OCI-M2 (cell line): ENCODE measurements around the gene KRTAP19-8.

ENCODE experiments used
- DNase-seq: peaks from one replicate; lab custom pipeline; 2025; ENCODE audit not compliant: unreplicated experiment; lab: John Stamatoyannopoulos, UW

The KRTAP19-8 gene, protein sequence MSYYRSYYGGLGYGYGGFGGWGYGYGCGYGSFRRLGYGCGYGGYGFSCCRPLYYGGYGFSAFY

GRCh38 chr21:31038376-31038775 lies at the start of gene KRTAP19-8:
KRTAP19-8 (minus strand) TSS chr21:31038476; CDS start chr21:31038443, 33 bp downstream.
- no peak for DNase-seq

DNA sequence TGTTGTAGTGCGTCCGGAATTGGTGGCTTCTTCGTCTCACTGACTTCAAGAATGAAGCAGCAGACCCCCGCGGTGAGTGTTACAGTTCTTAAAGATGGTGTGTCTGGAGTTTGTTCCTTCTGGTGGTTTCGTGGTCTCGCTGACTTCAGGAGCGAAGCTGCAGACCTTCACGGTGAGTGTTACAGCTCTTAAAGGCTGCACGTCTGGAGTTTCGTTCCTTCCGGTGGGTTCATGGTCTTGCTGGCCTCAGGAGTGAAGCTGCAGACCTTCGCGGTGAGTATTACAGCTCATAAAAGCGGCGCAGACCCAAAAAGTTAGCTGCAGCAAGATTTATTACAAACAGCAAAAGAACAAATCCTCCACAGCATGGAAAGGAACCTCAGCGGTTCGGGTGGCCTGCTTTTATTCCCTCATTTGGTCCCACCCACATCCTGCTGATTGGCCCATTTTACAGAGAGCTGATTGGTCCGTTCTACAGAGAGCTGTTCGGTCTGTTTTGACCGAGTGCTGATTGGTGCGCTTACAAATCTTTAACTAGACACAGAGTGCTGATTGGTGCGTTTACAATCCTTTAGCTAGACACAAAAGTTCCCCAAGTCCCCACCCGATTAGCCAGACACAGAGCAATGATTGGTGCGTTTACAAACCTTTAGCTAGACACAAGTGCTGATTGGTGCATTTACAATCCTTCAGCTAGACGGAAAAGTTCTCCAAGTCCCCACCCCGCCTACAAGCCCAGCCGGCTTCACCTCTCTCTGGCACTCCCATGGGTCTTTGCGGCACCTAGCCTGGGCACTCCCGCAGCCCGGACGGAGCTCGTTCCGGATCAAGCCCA lies 49.6 kb upstream of the KRTAP19-8 start:
- no peak for DNase-seq

- DNase-seq, result no peak
Measured at GRCh38 chr21:31084689-31085088, 46.4 kb upstream of the KRTAP19-8 start.

DNA sequence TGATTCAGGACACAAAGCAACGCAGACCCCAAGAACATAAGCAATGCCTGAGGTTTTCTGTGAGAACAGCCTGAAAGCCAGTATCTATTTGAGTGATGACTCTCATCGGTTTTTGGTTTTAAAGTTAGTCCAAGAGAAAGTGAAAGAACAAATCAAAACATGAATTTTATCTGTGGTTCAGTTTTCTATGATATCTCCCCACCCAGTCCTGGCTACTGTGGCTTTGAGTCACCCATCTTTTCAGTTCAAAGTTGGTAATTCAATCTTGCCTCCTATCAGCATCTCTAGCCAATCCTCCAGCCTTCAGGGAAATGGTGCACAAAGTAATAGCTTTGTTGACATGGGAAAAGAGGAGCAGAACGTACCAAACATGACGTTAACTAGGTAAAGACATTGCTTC lies 40.5 kb upstream of the KRTAP19-8 start:
- DNase-seq, result no peak

DNA sequence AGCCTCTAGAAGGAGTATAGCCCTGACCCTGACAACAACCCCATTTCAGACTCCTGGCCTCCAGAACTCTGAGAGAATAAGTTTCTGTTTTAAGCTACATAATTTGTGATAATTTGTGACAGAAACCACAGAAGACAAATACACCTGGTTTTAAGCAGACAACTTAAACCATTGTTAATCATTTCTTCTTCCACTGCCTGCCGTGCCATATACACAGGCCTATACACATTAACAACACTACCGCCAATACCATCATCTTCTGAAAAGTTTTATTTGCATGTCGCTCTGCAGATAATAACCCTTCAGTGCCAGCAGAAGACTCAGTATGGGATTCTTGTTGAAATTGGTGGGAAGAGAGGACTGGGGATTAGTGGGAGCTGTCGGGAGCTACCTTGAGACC lies 39.9 kb upstream of the KRTAP19-8 start:
- no peak for DNase-seq

DNA sequence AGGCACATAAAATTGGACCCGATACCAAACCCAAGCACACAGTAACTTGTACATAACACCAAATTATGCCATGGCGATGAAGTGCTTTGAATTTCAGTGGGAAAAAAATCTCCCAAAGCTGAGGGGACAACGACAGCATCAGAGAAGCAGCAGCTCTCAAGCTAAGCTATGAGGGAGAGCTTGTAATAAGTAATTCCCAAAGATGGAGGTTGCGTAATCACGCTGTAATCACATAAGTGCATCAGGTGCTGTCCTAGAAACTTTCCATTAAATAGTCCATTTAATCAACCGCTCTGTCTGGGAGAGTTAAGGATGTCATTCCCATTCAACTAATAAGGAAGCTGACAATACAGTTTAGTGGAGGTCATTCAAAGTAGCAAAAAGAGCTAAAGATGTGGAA lies 37.6 kb upstream of the KRTAP19-8 start:
- no peak for DNase-seq

DNA sequence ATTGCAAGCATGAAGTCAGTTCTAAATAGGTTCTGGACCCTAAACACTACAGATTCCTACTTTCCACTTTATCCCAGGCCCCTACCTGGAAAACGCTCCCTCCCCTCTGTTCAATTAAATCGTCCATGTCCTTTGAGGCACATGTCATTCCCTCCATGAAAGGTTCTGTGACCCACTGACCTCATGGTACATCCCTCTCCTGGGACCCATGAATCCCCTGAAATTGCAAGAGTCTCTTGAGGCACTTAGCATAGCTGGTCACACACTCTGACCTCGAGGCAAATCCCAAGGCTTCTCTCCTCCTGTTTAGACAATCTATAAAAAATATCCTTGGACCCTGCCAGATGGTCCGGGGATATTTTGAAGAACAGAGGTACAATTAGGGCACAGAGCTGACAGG lies 34.3 kb upstream of the KRTAP19-8 start:
- no peak for DNase-seq

DNA sequence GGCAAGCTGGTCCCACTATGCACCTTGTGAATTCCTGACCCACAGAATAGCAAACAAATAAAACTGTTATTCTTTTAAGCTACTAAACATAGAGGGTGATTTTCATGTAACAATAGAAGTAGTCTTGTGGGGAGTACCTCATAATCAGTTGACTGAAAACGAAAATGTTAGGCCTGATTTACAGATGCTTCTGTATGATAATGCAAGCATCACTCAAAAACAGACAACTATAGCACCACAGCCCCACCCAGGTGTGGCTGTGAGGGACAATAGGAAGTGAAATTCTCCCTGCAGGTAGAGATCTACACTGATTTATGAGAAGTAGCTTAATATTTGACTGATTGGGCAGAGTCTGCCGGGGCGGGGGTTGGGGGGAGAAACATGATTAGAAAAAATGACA lies 26.5 kb upstream of the KRTAP19-8 start:
- no peak for DNase-seq

GRCh38 chr21:31052489-31053142 lies 14.3 kb upstream of the KRTAP19-8 start:
- no peak for DNase-seq

- no peak for DNase-seq
Measured at GRCh38 chr21:31050577-31051157, 12.4 kb upstream of the KRTAP19-8 start.

DNA sequence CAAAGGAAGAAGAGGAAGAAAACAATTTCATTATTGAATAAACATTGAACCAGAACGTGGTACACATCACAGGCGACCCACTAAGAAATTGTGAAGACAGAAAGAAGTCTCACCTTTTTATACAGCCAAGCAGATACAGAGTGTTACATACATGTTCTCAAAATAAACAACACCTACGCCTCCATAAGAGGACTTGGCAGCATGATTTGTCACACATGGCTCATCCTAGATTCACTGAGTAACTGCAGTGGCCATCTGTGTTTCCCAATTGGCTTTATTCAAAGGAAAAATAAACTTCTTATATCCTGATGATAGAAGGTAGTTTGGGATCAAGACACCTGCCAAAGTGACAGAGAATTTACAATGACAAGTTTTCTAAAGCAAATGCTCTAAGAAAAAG lies 7.6 kb upstream of the KRTAP19-8 start:
- no peak for DNase-seq

GRCh38 chr21:31043471-31043870 lies 5.2 kb upstream of the KRTAP19-8 start:
- DNase-seq, result no peak

DNA sequence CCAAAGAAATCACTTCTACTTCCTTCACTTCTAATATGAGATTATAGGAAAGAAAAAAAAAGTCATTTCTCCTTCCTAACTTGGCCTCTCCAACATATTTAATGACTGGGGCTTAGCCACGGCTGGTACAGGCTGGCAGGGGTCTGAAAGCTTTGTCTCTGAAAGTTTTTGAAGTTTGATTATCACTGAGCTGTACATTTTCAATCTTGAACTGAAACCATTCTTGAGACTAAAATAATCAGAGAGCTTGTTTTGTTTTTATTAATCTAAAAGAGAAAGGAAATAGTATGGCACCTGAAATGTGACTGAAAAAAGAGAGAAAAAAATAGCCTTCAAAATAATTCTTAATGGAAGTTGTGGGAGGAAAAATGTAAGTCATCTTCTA lies 3.8 kb upstream of the KRTAP19-8 start:
- no peak for DNase-seq

- no peak for DNase-seq
Measured at GRCh38 chr21:31041295-31042079, 3.2 kb upstream of the KRTAP19-8 start.

GRCh38 chr21:31034378-31034777 lies 3.9 kb downstream of the KRTAP19-8 start:
- no peak for DNase-seq

DNA sequence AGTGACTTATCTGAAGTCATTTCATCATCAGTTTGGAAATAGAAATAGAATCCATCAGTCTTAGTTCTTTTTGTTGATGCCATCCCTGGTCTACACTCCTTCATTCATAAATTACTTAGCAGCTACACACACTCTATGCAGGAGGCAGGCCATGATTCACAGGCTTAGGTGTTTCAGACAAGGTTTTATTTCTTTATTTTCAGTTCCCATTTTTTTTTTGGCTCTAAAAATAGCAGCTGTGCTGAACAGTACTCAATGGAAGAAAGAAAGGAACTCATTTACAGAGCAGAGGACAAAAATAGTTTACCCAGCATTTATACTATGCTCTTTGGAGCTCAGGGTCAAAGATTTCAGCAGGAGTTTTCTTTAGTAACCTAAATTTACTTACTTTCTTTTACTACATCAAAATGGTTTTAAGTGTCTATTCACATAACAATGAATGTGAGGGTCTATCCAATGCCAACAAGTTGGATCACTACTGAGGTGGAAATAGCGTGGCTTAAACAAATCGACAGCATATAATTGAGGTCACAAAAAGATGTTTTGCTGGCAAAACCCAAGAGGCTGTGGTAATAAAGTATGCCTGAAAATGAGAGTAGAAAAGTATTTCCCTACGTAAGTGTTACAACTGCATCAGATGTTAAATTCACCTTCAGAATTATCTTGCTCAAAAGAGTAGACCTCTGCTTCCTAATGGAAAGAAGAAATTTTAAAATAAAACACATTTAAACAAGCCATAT lies 7.7 kb downstream of the KRTAP19-8 start:
- no peak for DNase-seq

DNA sequence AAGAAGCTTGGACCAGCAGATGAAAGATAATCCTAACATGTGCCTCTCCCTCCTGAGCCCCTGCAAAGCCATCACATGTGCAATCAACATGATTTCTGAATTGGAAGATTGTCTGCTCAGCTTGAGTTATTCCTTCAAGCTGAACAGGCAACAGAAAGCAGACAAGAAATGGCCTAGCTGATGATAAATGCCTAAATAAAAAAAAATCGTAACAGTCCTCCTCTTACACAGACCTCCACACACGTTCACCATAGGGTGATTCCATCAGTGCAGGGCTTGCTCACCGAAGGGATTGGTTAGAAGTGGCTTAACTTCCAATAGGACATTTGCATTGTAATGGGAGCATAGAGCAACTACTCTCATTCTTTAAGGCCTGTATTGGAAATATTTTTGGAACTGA lies 14.6 kb downstream of the KRTAP19-8 start:
- DNase-seq, result no peak

DNA sequence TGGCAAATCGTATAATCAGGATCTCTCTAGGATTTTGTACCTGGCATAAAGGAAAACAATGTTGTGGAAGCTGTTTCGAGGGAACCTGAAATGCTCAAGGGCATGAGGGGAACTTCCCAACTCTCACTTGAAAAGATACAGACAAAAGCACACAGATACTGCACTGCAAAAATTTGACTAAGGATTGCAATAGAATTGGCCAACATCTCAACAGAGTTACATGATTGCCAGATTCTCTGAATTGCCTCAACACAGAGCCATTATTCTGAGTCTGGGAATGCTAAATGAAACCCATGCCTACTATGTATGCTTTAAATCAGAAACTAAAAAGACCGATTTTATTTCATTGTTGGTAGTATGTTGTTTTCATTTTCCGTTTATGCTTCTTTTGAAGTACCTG lies 16.0 kb downstream of the KRTAP19-8 start:
- no peak for DNase-seq

DNA sequence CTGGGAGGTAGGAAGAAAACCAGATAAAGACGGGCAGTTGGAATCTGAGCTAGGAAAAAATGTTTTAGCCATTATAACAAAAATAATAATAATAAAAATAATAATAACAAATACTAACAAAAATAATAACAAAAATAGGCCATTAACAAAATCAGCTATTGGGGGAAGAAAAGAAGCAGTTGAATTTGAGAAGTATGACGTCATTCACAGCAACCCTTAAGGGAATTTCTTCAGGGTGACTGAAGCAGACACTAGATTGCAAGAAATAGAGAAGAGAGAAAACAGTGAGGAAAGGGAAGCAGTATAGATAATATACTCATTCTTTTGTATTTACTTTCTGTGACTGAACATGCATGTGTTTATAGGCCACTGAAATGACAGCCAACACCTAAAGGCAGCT lies 20.0 kb downstream of the KRTAP19-8 start:
- no peak for DNase-seq

DNA sequence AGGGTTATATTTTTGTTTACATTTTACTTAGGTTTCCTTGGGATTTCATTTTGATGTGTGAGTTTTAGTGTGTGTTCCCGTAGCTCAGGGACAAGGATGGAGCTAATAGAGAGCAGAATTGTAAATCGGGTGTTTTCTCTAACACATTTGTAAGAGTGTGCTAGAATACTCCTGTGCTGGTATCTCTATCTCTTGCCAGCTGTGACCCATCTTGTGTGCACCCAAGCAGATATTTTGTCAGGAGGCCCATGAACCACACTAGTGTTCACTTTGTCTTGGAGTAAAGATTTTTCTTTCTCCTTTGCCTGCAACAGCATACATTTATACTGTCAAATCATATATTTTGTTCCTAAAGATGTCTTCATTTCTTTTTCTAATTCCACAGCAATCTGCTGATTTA lies 23.4 kb downstream of the KRTAP19-8 start:
- DNase-seq, result no peak
